HepG2 (cell line): ENCODE results near the gene KATNA1. TPM values are rescaled to one million over a fixed set of nuclear protein-coding genes. Genes with fewer than 3 reads are reported as not detected.

Source experiments
- ARID2 ChIP-seq: sonication (generic); formaldehyde crosslinking; IDR thresholded peaks from 2 replicates; pipeline ENCODE4 v1.8.1; 2022; ENCODE audit warnings: mild to moderate bottlenecking, missing genetic modification reagents, borderline replicate concordance
- BHLHE40 ChIP-seq: IDR thresholded peaks from 2 replicates; pipeline ENCODE4 v1.6.1; 2011; ENCODE audit warnings: low read length, improper control_type of control experiment
- DMAP1 ChIP-seq: IDR thresholded peaks from 2 replicates; pipeline ENCODE4 v1.6.1; 2016
- HHEX ChIP-seq: IDR thresholded peaks from 2 replicates; pipeline ENCODE4 v1.6.1; 2016; ENCODE audit warnings: control low read depth
- NFYB ChIP-seq: sonication (generic); formaldehyde crosslinking; IDR thresholded peaks from 2 replicates; pipeline ENCODE4 v1.4.0; 2020; ENCODE audit warnings: missing genetic modification reagents
- NPAS2 ChIP-seq: sonication (generic); formaldehyde crosslinking; IDR thresholded peaks from 2 replicates; pipeline ENCODE4 v1.8.0; 2022; ENCODE audit warnings: mild to moderate bottlenecking, missing genetic modification reagents, borderline replicate concordance
- REL ChIP-seq: sonication (generic); formaldehyde crosslinking; conservative IDR thresholded peaks from 2 replicates; pipeline ENCODE4 v1.8.0; 2022; ENCODE audit warnings: mild to moderate bottlenecking, missing genetic modification reagents, moderate library complexity
- SOX6 ChIP-seq, 2 experiments: fragments of 450-650 bp in 1 of 2; sonication (generic) in 1 of 2; formaldehyde crosslinking in 1 of 2; IDR thresholded peaks; 2 replicates each; pipeline versions ENCODE4 v1.4.0 to v1.6.1; 2017 to 2020; ENCODE audit warnings: antibody characterized with exemption in 1 of 2, mild to moderate bottlenecking in 1 of 2, missing genetic modification reagents in 1 of 2
- ZBTB21 ChIP-seq: sonication (generic); formaldehyde crosslinking; IDR thresholded peaks from 2 replicates; pipeline ENCODE4 v1.4.0; 2020; ENCODE audit warnings: missing genetic modification reagents
- ZBTB42 ChIP-seq: sonication (generic); formaldehyde crosslinking; IDR thresholded peaks from 2 replicates; pipeline ENCODE4 v1.5.0; 2020; ENCODE audit warnings: mild to moderate bottlenecking, missing genetic modification reagents
- ZC3H4 ChIP-seq: sonication (generic); formaldehyde crosslinking; IDR thresholded peaks from 2 replicates; pipeline ENCODE4 v1.4.0; 2020; ENCODE audit warnings: missing genetic modification reagents, borderline replicate concordance
- ZMAT3 ChIP-seq: sonication (generic); formaldehyde crosslinking; conservative IDR thresholded peaks from 2 replicates; pipeline ENCODE4 v1.7.0; 2021; ENCODE audit warnings: missing genetic modification reagents
- ZNF10 ChIP-seq: sonication (generic); formaldehyde crosslinking; IDR thresholded peaks from 2 replicates; pipeline ENCODE4 v1.4.0; 2020; ENCODE audit warnings: mild to moderate bottlenecking, low read depth, missing genetic modification reagents, borderline replicate concordance
- ZNF17 ChIP-seq: sonication (generic); formaldehyde crosslinking; IDR thresholded peaks from 2 replicates; pipeline ENCODE4 v1.5.0; 2020; ENCODE audit warnings: mild to moderate bottlenecking, missing genetic modification reagents
- ZNF234 ChIP-seq: sonication (generic); formaldehyde crosslinking; conservative IDR thresholded peaks from 2 replicates; pipeline ENCODE4 v1.5.1; 2020; ENCODE audit warnings: mild to moderate bottlenecking, missing genetic modification reagents
- ZNF878 ChIP-seq: sonication (generic); formaldehyde crosslinking; IDR thresholded peaks from 2 replicates; pipeline ENCODE4 v1.8.1; 2023; ENCODE audit warnings: mild to moderate bottlenecking, missing genetic modification reagents, moderate library complexity
- polyA plus RNA-seq, 8 experiments: library from polyadenylated mRNA; depleted of rRNA in 3 of 8; stranded (reverse) in 7 of 8; unstranded in 1 of 8; fragments of >200 nt; fragmentation: Illumina TruSeq in 4 of 8; extraction: Trizol in 4 of 8; gene quantifications; 2 replicates each; pipeline versions ENCODE4 v1.2.1 to v1.2.3, GENCODE V29; 2011 to 2016; ENCODE audit warnings: low read depth in 4 of 8, missing spikeins in 1 of 8, mixed read lengths in 1 of 8; ENCODE audit not compliant: insufficient read depth in 1 of 8
- total RNA-seq, 5 experiments: library from RNA; depleted of rRNA; stranded (reverse); fragments of >200 nt; fragmentation: Illumina TruSeq; extraction: Trizol; gene quantifications; 2 replicates each; pipeline ENCODE4 v1.2.3, GENCODE V29; 2016; ENCODE audit warnings: low read depth in 1 of 5
- TF ChIP-seq, protein P1 (sequence below): IDR thresholded peaks from 2 replicates; pipeline ENCODE4 v1.6.1; 2018; ENCODE audit warnings: missing genetic modification reagents
- TF ChIP-seq, protein P2 (sequence below): sonication (generic); formaldehyde crosslinking; IDR thresholded peaks from 2 replicates; pipeline ENCODE4 v1.4.0; 2020; ENCODE audit warnings: missing genetic modification reagents
- TF ChIP-seq, protein P3 (sequence below): sonication (generic); formaldehyde crosslinking; IDR thresholded peaks from 2 replicates; pipeline ENCODE4 v1.4.0; 2020; ENCODE audit warnings: missing genetic modification reagents
- TF ChIP-seq, protein P4 (sequence below): sonication (generic); formaldehyde crosslinking; conservative IDR thresholded peaks from 2 replicates; pipeline ENCODE4 v1.8.1; 2023; ENCODE audit warnings: missing genetic modification reagents
- TF ChIP-seq, protein P5 (sequence below): sonication (generic); formaldehyde crosslinking; IDR thresholded peaks from 2 replicates; pipeline ENCODE4 v1.5.1; 2020; ENCODE audit warnings: mild to moderate bottlenecking, missing genetic modification reagents, borderline replicate concordance

The KATNA1 gene
- total and polyA plus RNA-seq, 2 of the 13 experiments (the other 11 are each of a cell fraction or from before 2014, with no cell fraction given): 14.8 to 25.3 TPM

DNA sequence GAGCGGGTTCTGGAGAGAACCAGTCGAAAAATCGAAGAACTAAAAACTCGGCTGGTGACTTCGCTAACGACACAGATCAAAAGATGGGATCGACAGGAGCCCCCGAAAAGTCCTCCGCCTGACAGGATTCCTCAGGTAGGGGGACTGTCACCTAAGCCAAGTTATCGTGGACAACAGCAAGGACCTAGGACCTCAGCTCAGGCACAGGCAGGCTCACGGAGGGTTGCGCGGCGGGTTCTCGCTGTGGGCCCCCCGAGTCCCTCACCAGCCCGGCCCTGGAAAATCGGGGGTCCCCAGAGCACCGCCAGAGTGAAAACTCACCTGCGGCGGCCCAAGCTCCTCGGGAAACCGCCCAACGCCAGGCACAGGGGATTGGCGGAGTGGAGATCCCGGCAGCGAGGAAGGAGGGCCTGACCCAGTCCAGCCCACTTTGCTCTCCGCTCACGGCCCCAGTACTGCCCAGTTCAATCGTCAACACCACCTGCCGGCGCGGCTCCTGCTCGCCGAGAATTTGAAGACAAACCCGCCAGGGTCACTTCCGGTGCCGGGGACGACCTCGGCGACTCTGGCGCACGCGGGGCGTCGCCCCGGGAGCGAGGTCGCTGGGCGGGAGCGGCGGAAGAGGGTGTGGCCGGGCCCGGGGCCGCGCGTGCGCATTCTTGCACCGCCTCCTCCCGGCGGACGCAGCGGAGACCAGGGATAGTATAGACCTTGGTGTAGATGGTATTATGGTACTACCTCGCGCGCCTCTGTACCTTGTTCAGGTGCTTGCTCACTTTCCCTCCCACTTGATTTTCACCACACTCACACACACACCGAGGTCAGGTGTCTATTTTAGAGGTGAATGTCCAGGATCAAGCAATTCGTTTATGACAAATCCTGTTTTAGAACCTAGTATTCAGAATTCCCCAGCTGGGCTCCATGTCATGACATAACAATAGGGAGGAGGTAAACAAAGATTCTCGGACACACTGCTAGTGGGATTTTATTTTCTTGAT lies at the start of gene KATNA1 (continued):
- TF ChIP-seq ZBTB21 (no peak), SOX6 (IDR thresholded peaks at IDR 0.05) (no peak), SOX6 (CRISPR knock-in tag; IDR thresholded peaks at IDR 0.05) (peak; percentile 78), ZMAT3 (peak; percentile 97), REL (peak; percentile 100), NPAS2 (CRISPR knock-in tag) (no peak), BHLHE40 (peak; percentile 65), HHEX (0 out of 2 replicates have a peak, but pooled peaks have one; percentile 27), ZNF10 (no peak), ZC3H4 (peak; percentile 76; the same call in 1 of the 2 replicates), ZBTB42 (CRISPR knock-in tag) (peak; percentile 91; the same call in 1 of the 2 replicates), DMAP1 (CRISPR knock-in tag) (peak; percentile 98), ZNF878 (CRISPR knock-in tag) (peak; percentile 100), ZNF17 (CRISPR knock-in tag) (peak; percentile 97), ZNF234 (CRISPR knock-in tag) (0 out of 2 replicates have a peak, but pooled peaks have one; percentile 64), ARID2 (CRISPR knock-in tag) (peak; percentile 99), NFYB (CRISPR knock-in tag) (peak; percentile 63)
- TF ChIP-seq, protein P1, sequence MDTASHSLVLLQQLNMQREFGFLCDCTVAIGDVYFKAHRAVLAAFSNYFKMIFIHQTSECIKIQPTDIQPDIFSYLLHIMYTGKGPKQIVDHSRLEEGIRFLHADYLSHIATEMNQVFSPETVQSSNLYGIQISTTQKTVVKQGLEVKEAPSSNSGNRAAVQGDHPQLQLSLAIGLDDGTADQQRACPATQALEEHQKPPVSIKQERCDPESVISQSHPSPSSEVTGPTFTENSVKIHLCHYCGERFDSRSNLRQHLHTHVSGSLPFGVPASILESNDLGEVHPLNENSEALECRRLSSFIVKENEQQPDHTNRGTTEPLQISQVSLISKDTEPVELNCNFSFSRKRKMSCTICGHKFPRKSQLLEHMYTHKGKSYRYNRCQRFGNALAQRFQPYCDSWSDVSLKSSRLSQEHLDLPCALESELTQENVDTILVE (CRISPR knock-in tag): peak; percentile 99
- TF ChIP-seq, protein P2, sequence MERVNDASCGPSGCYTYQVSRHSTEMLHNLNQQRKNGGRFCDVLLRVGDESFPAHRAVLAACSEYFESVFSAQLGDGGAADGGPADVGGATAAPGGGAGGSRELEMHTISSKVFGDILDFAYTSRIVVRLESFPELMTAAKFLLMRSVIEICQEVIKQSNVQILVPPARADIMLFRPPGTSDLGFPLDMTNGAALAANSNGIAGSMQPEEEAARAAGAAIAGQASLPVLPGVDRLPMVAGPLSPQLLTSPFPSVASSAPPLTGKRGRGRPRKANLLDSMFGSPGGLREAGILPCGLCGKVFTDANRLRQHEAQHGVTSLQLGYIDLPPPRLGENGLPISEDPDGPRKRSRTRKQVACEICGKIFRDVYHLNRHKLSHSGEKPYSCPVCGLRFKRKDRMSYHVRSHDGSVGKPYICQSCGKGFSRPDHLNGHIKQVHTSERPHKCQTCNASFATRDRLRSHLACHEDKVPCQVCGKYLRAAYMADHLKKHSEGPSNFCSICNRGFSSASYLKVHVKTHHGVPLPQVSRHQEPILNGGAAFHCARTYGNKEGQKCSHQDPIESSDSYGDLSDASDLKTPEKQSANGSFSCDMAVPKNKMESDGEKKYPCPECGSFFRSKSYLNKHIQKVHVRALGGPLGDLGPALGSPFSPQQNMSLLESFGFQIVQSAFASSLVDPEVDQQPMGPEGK (CRISPR knock-in tag): peak; percentile 73
- TF ChIP-seq, protein P3, sequence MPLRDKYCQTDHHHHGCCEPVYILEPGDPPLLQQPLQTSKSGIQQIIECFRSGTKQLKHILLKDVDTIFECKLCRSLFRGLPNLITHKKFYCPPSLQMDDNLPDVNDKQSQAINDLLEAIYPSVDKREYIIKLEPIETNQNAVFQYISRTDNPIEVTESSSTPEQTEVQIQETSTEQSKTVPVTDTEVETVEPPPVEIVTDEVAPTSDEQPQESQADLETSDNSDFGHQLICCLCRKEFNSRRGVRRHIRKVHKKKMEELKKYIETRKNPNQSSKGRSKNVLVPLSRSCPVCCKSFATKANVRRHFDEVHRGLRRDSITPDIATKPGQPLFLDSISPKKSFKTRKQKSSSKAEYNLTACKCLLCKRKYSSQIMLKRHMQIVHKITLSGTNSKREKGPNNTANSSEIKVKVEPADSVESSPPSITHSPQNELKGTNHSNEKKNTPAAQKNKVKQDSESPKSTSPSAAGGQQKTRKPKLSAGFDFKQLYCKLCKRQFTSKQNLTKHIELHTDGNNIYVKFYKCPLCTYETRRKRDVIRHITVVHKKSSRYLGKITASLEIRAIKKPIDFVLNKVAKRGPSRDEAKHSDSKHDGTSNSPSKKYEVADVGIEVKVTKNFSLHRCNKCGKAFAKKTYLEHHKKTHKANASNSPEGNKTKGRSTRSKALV (CRISPR knock-in tag): peak; percentile 97
- TF ChIP-seq, protein P4, sequence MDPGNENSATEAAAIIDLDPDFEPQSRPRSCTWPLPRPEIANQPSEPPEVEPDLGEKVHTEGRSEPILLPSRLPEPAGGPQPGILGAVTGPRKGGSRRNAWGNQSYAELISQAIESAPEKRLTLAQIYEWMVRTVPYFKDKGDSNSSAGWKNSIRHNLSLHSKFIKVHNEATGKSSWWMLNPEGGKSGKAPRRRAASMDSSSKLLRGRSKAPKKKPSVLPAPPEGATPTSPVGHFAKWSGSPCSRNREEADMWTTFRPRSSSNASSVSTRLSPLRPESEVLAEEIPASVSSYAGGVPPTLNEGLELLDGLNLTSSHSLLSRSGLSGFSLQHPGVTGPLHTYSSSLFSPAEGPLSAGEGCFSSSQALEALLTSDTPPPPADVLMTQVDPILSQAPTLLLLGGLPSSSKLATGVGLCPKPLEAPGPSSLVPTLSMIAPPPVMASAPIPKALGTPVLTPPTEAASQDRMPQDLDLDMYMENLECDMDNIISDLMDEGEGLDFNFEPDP: peak; percentile 94; the same call in 1 of the 2 replicates
- TF ChIP-seq, protein P5, sequence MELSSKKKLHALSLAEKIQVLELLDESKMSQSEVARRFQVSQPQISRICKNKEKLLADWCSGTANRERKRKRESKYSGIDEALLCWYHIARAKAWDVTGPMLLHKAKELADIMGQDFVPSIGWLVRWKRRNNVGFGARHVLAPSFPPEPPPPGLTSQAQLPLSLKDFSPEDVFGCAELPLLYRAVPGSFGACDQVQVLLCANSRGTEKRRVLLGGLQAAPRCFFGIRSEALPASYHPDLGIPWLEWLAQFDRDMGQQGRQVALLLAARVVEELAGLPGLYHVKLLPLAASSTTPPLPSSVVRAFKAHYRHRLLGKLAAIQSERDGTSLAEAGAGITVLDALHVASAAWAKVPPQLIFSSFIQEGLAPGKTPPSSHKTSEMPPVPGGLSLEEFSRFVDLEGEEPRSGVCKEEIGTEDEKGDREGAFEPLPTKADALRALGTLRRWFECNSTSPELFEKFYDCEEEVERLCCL (CRISPR knock-in tag): peak; percentile 83; the same call in 1 of the 2 replicates
